HG03135 (cell line): ENCODE results near the gene LRRC27.

ENCODE experiments used
- ATAC-seq: cut with Tn5 transposase; IDR thresholded peaks from one replicate; pipeline ENCODE4 v1.9.1; 2021; ENCODE audit warnings: mild to moderate bottlenecking, moderate library complexity; ENCODE audit not compliant: unreplicated experiment

Gene LRRC27

GRCh38 chr10:132410056-132410778 is 78.2 kb downstream of the LRRC27 start:
- no peak for ATAC-seq

- ATAC-seq, result no peak
These were observed 79.0 kb downstream of the LRRC27 start for GRCh38 chr10:132410779-132411532.

GRCh38 chr10:132411561-132412253 is 79.7 kb downstream of the LRRC27 start:
- no peak for ATAC-seq

GRCh38 chr10:132412316-132413192 is 80.6 kb downstream of the LRRC27 start:
- no peak for ATAC-seq

- no peak for ATAC-seq
These were observed 81.5 kb downstream of the LRRC27 start for GRCh38 chr10:132413226-132414205.

GRCh38 chr10:132414402-132415016 is 82.5 kb downstream of the LRRC27 start:
- ATAC-seq, result no peak

GRCh38 chr10:132415255-132415654 is 83.3 kb downstream of the LRRC27 start:
- no peak for ATAC-seq

GRCh38 chr10:132415956-132416355 is 84.0 kb downstream of the LRRC27 start:
- no peak for ATAC-seq

GRCh38 chr10:132416566-132417256 is 84.7 kb downstream of the LRRC27 start:
- no peak for ATAC-seq

GRCh38 chr10:132417257-132417910 is 85.4 kb downstream of the LRRC27 start:
- no peak for ATAC-seq

- ATAC-seq, result no peak
These were observed 86.0 kb downstream of the LRRC27 start for GRCh38 chr10:132417957-132418441.

- ATAC-seq, result no peak
These were observed 86.8 kb downstream of the LRRC27 start for GRCh38 chr10:132418527-132419416.

- no peak for ATAC-seq
These were observed 87.8 kb downstream of the LRRC27 start for GRCh38 chr10:132419538-132420468.

- ATAC-seq, result no peak
These were observed 88.5 kb downstream of the LRRC27 start for GRCh38 chr10:132420469-132420980.

- peak; percentile 36 for ATAC-seq
These were observed 89.2 kb downstream of the LRRC27 start for GRCh38 chr10:132420981-132421846.
